Stimulated activated CD4-positive, alpha-beta T cell treated with anti-CD3 and anti-CD28 coated beads, Interleukin-12 subunit alpha, Interleukin-12 subunit beta, amount 100 ng/mL, for 24 hours (primary cell): ENCODE data around the gene BRINP3.

Experiments
- DNase-seq, 2 experiments: peaks; one replicate each; pipeline ENCODE4 v3.0.0-alpha.2; 2020; ENCODE audit warnings: low read depth in 2 of 2

Gene BRINP3

DNA sequence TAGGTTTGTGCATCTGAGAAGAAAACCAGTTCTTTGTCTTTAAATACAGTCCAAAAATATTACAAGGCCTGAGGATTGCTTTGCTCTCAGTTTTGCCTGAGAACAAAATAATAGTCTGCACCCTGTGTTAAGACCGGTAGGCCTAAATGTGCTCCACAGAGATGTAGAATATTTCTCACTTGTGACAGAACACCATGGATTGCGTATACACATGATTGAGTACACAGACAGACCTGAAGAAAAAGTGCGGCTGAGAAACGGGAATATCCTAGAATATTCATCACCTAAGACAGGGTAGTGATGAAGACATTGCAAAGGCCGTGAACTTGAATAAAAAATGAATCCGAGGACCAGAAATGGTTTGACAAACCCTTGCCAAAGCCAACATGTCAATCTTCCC lies 155.4 kb downstream of the BRINP3 start:
- no peak for DNase-seq

DNA sequence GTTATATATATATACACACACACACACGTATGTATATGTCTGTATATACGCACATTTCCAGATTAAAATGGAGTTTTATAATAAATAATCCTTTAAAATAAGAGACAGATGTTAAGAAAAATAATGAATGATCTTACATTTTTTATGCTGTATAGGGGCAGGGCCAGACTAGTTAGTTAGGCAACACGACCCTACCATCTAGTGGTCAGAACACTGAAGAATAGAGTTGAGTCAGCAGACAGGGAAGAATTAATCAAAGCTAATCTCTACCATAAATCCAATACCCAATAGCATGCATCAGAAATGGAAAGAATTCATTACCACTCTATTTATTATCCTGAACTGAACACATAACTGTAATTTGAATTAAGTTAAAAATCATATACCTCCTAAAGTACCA lies 156.7 kb downstream of the BRINP3 start:
- no peak for DNase-seq

DNA sequence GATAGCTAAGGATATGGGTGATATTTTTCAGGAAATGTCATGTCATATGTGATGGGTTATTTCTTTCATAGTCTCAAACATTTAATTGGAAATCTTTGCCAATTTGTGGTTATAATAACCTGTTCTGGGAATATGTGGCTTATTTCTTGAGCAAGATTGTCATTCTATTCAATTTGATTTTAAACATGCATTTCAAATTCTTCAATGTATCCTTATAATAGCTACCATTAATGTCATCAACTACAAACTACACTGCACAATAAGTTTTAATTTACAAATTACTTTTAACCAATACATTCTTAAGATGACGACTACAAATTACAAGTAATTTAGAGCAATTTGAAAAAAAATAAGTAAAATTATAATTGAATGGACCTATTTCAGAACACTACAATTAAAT lies 164.9 kb downstream of the BRINP3 start:
- DNase-seq, result no peak

- DNase-seq, result no peak
Measured at GRCh38 chr1:190303501-190303900, 174.2 kb downstream of the BRINP3 start.

GRCh38 chr1:190296453-190296852 lies 181.2 kb downstream of the BRINP3 start:
- no peak for DNase-seq

DNA sequence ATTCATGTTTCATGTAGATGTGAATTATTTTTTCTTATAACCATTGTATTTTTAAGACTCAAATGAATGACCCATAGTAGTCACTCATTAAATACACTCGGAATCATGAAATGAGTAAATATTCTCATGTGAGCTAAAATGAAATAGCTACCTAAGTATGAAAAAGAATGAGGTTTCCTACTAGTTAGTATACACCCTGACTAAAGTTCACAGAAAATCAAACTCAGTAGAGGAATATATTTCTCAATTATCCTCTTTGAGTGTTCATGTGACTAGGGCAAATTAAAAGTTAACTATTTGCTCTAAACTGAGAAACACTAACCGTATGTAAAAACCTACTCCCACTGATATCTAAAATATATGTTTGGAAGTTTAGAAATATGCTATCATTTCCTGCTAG lies 187.8 kb downstream of the BRINP3 start:
- no peak for DNase-seq

- DNase-seq, result no peak
Measured at GRCh38 chr1:190286111-190286510, 191.6 kb downstream of the BRINP3 start.

- DNase-seq, result no peak
Measured at GRCh38 chr1:190277107-190277506, 200.6 kb downstream of the BRINP3 start.

DNA sequence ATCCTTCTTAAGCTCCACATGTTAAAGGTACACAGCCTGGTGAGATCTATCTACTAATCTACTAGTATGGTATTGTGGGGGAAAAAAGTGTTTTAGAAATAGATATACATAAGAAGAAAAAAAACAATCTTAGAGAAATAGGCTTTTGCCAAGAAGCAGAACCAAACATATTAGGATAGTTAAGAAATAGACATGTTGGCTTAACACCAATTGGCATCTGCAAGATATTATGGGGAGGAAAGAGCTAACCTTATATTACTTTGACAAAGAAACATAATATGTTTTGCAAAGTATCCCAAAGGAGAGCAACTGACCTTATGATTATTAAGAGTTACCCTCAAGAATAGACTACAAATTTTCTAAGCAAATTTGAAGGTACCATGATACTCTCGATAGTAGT lies 202.9 kb downstream of the BRINP3 start:
- no peak for DNase-seq

DNA sequence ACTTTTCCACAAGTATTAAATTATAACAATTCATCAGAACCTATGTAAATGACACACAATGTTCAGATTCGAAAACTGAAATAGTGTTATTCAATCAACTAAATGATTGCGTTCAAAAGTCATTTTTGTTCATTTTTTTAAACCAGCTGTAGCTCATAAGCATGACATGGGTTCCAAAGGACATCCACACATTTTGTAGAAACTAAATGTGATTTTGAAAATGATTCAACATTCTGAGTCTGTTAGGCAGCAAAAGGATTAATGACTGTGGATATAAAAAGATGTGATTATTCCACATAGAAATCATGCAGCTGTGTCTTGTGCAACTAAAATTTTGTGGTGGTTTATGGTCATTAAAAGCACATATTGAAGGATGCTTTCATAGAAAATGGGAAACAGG lies 204.5 kb downstream of the BRINP3 start:
- no peak for DNase-seq

- no peak for DNase-seq
Measured at GRCh38 chr1:190262538-190262937, 215.1 kb downstream of the BRINP3 start.

- DNase-seq, result no peak
Measured at GRCh38 chr1:190259424-190259823, 218.2 kb downstream of the BRINP3 start.

DNA sequence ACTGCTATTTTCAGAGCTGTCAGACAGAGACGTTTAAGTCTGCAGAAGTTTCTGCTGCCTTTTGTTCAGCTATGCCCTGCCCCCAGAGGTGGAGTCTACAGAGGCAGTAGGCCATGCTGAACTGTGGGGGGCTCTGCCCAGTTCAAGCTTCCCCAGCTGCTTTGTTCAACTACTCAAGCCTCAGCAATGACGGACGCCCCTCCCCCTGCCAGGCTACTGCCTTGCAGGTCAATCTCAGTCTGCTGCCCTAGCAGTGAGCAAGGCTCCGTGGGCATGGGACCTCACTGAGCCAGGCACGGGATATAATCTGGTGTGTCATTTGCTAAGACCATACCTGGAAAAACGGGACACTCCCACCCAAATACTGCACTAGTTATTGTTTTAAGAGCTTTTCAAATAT lies 219.7 kb downstream of the BRINP3 start:
- no peak for DNase-seq

DNA sequence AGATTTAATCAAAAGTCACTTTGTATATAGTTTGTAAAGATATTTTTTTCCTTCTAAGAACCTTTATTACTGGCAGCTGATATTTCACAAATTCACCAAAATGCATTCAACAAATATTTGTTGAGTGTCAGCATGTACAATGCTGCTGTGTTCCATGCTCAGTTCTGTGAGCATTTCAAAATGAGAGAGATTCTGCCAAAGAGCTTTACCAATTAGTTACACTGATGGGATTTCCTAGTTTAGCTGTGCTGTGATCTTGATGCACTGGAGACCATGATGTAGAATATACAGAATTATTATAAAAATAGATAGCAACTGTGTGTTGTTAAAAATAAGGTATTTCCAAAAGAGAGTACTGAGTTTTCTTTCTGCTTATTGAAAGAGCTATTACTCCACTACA lies 225.6 kb downstream of the BRINP3 start:
- no peak for DNase-seq

- DNase-seq, result no peak
Measured at GRCh38 chr1:190250368-190250767, 227.3 kb downstream of the BRINP3 start.

- DNase-seq, result no peak
Measured at GRCh38 chr1:190244406-190244805, 233.3 kb downstream of the BRINP3 start.

- no peak for DNase-seq
Measured at GRCh38 chr1:190243056-190243455, 234.6 kb downstream of the BRINP3 start.

- no peak for DNase-seq
Measured at GRCh38 chr1:190226006-190226405, 251.7 kb downstream of the BRINP3 start.

DNA sequence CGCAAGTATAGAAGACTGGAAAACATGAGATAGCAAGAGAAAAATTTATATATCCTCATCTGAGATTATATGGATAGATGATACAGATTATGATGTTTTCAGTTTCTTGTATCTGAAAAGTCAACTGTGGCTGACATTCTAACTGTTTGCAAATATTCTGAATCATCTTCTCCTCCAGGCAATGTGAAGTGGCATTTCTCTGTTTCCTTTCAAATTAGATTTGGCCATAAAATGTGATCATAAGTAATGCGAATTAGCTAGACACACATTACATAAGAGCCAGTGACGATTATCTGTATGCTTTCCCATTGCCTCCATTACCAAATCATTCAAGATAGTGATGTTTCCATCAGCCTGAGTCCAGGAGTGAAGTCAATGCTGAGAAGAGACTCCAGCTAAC lies 265.2 kb downstream of the BRINP3 start:
- DNase-seq, result no peak

DNA sequence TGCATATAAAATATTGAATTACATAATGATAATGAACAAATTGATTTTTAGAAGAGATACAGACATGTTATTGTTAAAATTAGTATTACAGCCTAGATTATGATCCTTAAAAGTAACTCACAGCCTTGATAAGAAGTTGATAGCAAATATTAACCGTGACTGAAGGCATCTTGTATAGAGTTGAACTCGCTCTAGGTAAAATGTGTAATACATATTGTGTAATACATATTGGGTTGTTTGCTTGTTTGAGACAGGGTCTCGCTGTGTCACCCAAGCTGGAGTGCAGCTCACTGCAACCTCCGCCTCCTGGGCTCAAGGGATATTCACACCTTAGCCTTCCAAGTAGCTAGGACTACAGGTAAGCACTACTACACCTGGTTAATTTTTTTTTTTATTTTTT lies 269.9 kb downstream of the BRINP3 start:
- no peak for DNase-seq

DNA sequence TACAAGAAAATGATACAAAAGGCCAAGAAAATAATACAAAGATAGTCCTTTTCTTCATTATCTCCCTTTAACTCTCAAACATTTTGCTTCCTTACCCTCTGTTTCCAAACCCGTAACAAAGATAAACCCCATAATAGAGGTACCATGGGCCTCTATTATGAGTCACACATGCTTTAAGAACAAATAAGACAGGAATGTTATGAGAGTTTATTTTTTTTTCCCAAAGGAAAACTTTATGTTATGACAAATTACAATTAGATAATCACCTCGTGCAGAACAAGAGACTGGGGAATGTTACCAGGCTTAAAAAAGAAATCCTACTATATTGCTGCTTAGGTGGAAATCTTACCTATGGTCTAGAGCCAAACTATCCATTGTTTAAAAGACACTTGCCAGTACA lies 272.0 kb downstream of the BRINP3 start:
- no peak for DNase-seq

GRCh38 chr1:190196020-190196419 lies 281.6 kb downstream of the BRINP3 start:
- DNase-seq, result no peak

- no peak for DNase-seq
Measured at GRCh38 chr1:190193508-190194115, 284.1 kb downstream of the BRINP3 start.

- no peak for DNase-seq
Measured at GRCh38 chr1:190192627-190193026, 285.0 kb downstream of the BRINP3 start.

- DNase-seq, result no peak
Measured at GRCh38 chr1:190183588-190183987, 294.1 kb downstream of the BRINP3 start.
